OCI-LY3 (cell line): ENCODE data around the gene RGS6.

Source experiments
- CTCF ChIP-seq: fragments of 200-600, 300-600 bp; sonication (generic); IDR thresholded peaks from 2 replicates; pipeline ENCODE4 v1.5.1; 2014; ENCODE audit warnings: antibody characterized with exemption, low read length, low read depth
- EZH2phosphoT487 ChIP-seq: fragments of 200-600 bp; shearing (Covaris generic); IDR thresholded peaks from 2 replicates; pipeline ENCODE4 v1.6.1; 2018; ENCODE audit warnings: antibody characterized with exemption, mixed run types, low read depth

DNA sequence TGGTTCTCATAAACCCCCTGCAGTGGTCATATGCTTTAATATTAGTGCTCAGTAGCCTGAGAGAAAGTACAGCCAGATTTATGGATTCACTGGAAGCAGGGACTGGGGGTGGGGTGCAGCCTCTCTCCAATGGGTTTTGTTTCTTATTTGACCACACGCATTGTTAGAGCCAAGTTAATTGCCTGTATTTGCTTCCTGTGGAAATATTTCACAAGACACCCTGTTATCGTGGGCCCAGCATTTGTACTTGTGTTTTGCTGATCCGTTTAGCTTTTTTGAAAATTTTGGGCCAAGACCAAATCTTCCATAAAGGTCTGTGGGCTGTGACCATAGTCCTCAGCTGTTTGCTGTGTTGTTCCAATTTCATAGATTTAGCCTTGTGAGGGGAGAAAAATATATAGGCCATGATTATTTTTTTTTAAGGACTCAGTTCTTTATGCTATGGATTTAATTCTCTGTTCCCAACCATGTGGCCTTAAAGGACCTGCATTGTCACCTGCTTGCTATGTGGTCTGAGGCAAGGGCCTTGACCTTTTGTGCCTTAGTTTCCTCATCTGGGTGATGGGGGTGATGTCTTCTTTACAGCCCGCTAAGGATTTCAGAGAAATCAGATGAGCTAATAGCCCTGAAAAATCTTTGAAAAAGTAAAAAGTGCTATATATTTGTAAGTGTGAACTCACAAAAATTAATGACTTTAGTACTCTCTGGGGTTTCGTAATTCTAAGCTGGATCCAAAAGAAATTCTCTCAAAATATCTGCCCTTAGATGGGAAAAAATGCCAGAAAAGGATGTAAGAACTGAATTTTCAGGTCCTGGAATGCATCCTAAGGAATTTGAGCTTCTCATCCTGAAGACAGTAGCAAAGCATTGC is 591.4 kb downstream of the RGS6 start:
- no peak for TF ChIP-seq CTCF
- TF ChIP-seq EZH2phosphoT487, result no peak
